ENCODE data around the gene SCUBE2.

DNA sequence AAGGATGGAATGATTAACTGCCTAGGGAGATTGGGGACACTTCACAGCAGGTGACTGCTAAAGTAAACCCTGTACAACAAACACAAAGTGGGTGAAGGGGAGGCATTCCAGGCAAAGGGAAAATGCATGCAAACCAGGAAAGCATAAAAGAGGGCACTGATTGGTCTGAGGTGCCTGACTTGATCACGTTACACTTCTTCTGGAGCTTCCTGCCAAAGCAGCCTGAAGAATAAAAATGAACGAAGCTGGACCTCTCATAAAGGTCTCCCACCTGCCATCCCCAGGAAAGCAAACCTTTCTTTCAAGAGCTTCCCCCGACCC lies 46.7 kb upstream of the SCUBE2 start:
- TF ChIP-seq, protein P1, sequence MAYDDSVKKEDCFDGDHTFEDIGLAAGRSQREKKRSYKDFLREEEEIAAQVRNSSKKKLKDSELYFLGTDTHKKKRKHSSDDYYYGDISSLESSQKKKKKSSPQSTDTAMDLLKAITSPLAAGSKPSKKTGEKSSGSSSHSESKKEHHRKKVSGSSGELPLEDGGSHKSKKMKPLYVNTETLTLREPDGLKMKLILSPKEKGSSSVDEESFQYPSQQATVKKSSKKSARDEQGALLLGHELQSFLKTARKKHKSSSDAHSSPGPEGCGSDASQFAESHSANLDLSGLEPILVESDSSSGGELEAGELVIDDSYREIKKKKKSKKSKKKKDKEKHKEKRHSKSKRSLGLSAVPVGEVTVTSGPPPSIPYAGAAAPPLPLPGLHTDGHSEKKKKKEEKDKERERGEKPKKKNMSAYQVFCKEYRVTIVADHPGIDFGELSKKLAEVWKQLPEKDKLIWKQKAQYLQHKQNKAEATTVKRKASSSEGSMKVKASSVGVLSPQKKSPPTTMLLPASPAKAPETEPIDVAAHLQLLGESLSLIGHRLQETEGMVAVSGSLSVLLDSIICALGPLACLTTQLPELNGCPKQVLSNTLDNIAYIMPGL (CRISPR knock-in tag; IDR thresholded peaks at IDR 0.05; ENCODE audit: borderline replicate concordance), result no peak
- TF ChIP-seq NFE2L2 (conservative IDR thresholded peaks at IDR 0.05; ENCODE audit: low read length) (no peak), ELK1 (IDR thresholded peaks at IDR 0.05; ENCODE audit: low read depth, low read length) (no peak), CHD2 (IDR thresholded peaks at IDR 0.05; ENCODE audit: low read length, partially characterized antibody) (no peak), GATA3 (IDR thresholded peaks at IDR 0.05; ENCODE audit: borderline replicate concordance) (no peak), RAD21 (conservative IDR thresholded peaks at IDR 0.05 in 1 of 2, IDR thresholded peaks at IDR 0.05 in 1 of 2) (no peak), KDM1A (IDR thresholded peaks at IDR 0.05; ENCODE audit: low read depth) (no peak), POLR2A (IDR thresholded peaks at IDR 0.05; ENCODE audit: low read length) (no peak), REST (IDR thresholded peaks at IDR 0.05) (no peak), MAZ (IDR thresholded peaks at IDR 0.05; ENCODE audit: borderline replicate concordance, low read depth, low read length) (no peak)
- TF ChIP-seq, protein P2, sequence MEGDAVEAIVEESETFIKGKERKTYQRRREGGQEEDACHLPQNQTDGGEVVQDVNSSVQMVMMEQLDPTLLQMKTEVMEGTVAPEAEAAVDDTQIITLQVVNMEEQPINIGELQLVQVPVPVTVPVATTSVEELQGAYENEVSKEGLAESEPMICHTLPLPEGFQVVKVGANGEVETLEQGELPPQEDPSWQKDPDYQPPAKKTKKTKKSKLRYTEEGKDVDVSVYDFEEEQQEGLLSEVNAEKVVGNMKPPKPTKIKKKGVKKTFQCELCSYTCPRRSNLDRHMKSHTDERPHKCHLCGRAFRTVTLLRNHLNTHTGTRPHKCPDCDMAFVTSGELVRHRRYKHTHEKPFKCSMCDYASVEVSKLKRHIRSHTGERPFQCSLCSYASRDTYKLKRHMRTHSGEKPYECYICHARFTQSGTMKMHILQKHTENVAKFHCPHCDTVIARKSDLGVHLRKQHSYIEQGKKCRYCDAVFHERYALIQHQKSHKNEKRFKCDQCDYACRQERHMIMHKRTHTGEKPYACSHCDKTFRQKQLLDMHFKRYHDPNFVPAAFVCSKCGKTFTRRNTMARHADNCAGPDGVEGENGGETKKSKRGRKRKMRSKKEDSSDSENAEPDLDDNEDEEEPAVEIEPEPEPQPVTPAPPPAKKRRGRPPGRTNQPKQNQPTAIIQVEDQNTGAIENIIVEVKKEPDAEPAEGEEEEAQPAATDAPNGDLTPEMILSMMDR (IDR thresholded peaks at IDR 0.05), result no peak
- TF ChIP-seq, protein P3, sequence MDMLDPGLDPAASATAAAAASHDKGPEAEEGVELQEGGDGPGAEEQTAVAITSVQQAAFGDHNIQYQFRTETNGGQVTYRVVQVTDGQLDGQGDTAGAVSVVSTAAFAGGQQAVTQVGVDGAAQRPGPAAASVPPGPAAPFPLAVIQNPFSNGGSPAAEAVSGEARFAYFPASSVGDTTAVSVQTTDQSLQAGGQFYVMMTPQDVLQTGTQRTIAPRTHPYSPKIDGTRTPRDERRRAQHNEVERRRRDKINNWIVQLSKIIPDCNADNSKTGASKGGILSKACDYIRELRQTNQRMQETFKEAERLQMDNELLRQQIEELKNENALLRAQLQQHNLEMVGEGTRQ (IDR thresholded peaks at IDR 0.05), result no peak

Measured in A549 (cell line).